ENCODE measurements around the gene WRNIP1. TPM values are rescaled to one million over a fixed set of nuclear protein-coding genes. Genes with fewer than 3 reads are reported as not detected.

WRNIP1 gene
- total and polyA plus RNA-seq, 2 of the 8 experiments (the other 6 are each of a cell fraction or from before 2014, with no cell fraction given), result 38.2 to 39.2 TPM

DNA sequence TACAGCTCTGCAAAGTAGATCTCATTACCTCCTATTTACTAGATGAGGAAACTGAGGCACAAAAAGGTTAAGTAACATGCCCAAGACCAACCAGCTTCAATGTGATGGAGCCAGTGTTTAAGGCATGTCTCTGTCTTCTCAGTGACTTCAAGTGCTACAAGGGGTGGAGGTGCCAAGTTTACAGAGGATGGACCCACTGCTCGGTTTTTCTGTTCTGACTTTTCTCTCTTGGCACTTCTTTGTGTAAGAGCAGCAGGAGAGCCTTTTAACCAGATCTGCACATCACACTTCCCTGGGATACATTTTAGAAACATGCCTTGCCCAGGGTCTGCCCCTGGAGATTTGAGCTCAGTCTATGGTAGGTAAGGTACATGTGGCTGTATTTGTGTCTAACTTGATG, 9.8 kb downstream of the WRNIP1 start:
- no peak overlapping the region for H2BK12ac ChIP-seq (ENCODE audit: low read depth, low read length)
- WGBS, 2 experiments (ENCODE audit: extremely low coverage in 1 of 2, insufficient coverage in 1 of 2, insufficient read length in 1 of 2, insufficient replicate concordance in 2 of 2, low coverage in 1 of 2, low lambda C conversion rate in 2 of 2, missing lambda C conversion rate in 1 of 2), result 87% methylated on average over 1 of the region's 1 CpG; no CpG with 5 or more reads in 1 of the 2 experiments
- CTCF ChIA-PET (ENCODE audit: partially characterized antibody), result interaction anchor here (0.9 to 4.1 kb wide), 6 partner anchors 8 to 333 kb away, joined by 3 to 19 read pairs (median 3); no protein-coding TSS in a partner anchor

More for the DNA sequence above, 9.8 kb downstream of the WRNIP1 start:
- Histone ChIP-seq H2BK20ac (ENCODE audit: low read length) (no peak overlapping the region), H3K14ac (ENCODE audit: insufficient read length) (no peak overlapping the region), H3K27me3 (replicated peaks in 1 of 4; ENCODE audit: control insufficient read depth in 3 of 4, extremely low read depth in 1 of 4, insufficient read depth in 3 of 4, low read length in 3 of 4) (no peaks in the 10 kb centered on the region), H3K4ac (replicated peaks; ENCODE audit: insufficient read length, low read depth, low read length) (no peak overlapping the region), H2BK5ac (ENCODE audit: low read depth, low read length) (no peak overlapping the region), H3K4me3 (ENCODE audit: extremely low read depth in 1 of 4, insufficient read depth in 2 of 4, low read depth in 3 of 4, low read length in 4 of 4) (no peak overlapping the region), H3K23me2 (ENCODE audit: low read depth, low read length) (no peaks in the 10 kb centered on the region), H3K9ac (replicated peaks in 1 of 4; ENCODE audit: extremely low read depth in 1 of 4, low read depth in 3 of 4, low read length in 3 of 4) (no peak overlapping the region), H3K9me3 (ENCODE audit: insufficient read depth in 2 of 2, low read depth in 1 of 2, low read length in 1 of 2) (no peaks in the 10 kb centered on the region), H4K91ac (replicated peaks; ENCODE audit: insufficient read length, low read length) (no peak overlapping the region), H3K4me1 (replicated peaks in 1 of 4; ENCODE audit: control insufficient read depth in 3 of 4, insufficient read depth in 4 of 4, low read length in 3 of 4) (peaks cover 0 to 3% (median 1%) of the 10 kb centered on the region in 4 experiments; a peak in 3 of 7 replicates), H3K18ac (ENCODE audit: extremely low read depth, low read length) (no peak overlapping the region), H4K8ac (ENCODE audit: extremely low read depth, insufficient read depth, low read length) (no peak overlapping the region), H3K23ac (ENCODE audit: insufficient read length) (no peak overlapping the region), H4K20me1 (replicated peaks in 1 of 2; ENCODE audit: control insufficient read depth in 1 of 2, insufficient read depth in 2 of 2, low read length in 2 of 2) (peaks cover 0 to 9% of the 10 kb centered on the region in 2 experiments), H2BK120ac (replicated peaks; ENCODE audit: low read depth, low read length) (no peak overlapping the region), H2AK5ac (ENCODE audit: low read depth, low read length) (no peak overlapping the region), H3K56ac (replicated peaks; ENCODE audit: insufficient read length, low read depth, low read length) (no peak overlapping the region), H2AFZ (ENCODE audit: low read length) (no peak overlapping the region), H4K5ac (ENCODE audit: insufficient read length, low read depth, low read length) (no peak overlapping the region), H3K4me2 (ENCODE audit: insufficient read depth in 1 of 2, low read depth in 2 of 2, low read length in 2 of 2) (no peak overlapping the region), H3K27ac (ENCODE audit: low read depth, low read length) (no peak overlapping the region), H2BK15ac (ENCODE audit: low read length) (no peak overlapping the region), H3K79me1 (ENCODE audit: low read depth, low read length) (peaks cover 29% of the 10 kb centered on the region), H3K79me2 (ENCODE audit: control insufficient read depth in 1 of 2, insufficient read depth in 2 of 2, low read length in 2 of 2) (peaks cover 6 to 92% of the 10 kb centered on the region in 2 experiments), H3K36me3 (ENCODE audit: control insufficient read depth in 2 of 4, insufficient read depth in 4 of 4, low read length in 3 of 4) (peaks cover 0 to 28% (median 10%) of the 10 kb centered on the region in 4 experiments; a peak in 5 of 8 replicates)
- POLR2A ChIA-PET (ENCODE audit: partially characterized antibody), result no interaction called here
- DNase-seq (ENCODE audit: low read depth in 1 of 2, low spot score in 2 of 2), result no peak
- TF ChIP-seq SIX5 (IDR thresholded peaks at IDR 0.05; ENCODE audit: low read depth, low read length) (no peak), HDAC2 (IDR thresholded peaks at IDR 0.05; ENCODE audit: borderline replicate concordance in 1 of 2, low read depth in 2 of 2, low read length in 2 of 2) (no peak), JUN (IDR thresholded peaks at IDR 0.05; ENCODE audit: low read depth, low read length) (no peak), KDM5A (IDR thresholded peaks at IDR 0.05; ENCODE audit: low read length) (no peak)
- FAIRE-seq, result no peak

Measured in H1 (cell line).